ENCODE data around the gene SPATA25.
"Not testable (repeated sequence)": the region's sequence is repeated elsewhere in the genome, so short reads cannot be mapped to it uniquely, and the experiment has no call there.

The SPATA25 gene

DNA sequence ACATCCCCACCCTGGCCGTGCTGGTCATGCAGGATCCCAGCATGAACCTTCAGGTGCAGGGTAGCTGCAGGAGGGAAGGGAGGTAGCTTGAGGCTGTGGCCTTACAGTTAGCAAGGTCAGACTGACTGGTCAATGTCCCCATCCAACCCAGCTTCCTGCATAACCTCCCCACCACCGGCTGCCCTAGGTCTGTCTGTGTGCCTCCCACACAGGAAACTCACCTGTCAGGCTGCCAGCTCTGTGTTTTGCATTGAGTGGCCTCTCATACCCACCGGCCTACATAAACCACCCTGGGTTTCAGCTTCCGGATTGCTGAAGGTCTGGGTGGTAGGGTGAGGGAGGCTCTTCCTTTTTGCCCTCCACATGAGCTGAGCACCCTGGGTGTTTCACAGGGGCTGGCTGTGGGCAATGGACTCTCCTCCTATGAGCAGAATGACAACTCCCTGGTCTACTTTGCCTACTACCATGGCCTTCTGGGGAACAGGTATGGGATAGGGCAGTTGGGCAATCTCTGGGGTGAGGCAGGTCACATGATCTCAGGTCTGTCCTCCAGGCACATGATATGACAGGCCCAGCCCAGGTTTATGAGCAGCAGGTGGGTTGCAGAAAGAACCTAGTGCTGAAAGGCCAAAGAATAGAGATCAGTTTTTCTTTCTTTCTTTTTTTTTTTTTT lies 5.5 kb upstream of the SPATA25 start:
- no peak for DNase-seq

DNA sequence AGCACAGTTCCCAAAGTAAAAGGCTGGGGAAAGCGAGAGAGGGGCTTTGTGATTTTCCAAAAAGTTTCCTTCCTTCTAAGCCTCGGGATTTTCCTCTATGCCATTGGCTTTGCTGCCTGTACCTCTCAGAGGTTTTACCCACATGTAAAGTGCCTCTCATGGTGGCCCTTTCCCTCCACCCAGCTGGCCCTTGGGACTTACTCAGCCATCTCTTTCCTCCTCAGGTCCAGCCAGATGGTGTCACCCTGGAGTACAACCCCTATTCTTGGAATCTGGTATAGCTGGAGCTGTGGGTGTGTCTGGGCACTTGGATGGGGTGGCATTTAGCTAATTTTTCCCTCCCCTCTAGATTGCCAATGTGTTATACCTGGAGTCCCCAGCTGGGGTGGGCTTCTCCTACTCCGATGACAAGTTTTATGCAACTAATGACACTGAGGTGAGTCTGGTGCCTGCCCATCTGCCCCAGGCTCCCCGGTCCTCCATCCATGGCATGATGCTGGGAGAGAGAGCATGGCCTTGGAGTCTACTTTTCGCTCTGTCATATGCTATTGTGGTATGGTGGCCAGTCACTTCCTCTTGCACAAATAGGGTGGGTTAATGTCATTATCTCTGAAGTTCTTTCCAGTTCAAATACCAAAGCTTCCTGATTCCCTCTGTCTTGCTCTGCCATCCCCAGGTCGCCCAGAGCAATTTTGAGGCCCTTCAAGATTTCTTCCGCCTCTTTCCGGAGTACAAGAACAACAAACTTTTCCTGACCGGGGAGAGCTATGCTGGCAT lies 4.8 kb upstream of the SPATA25 start:
- no peak for DNase-seq

GRCh38 chr20:45890985-45891983 lies 3.9 kb upstream of the SPATA25 start, which contains the start of the genes CTSA and NEURL2:
CTSA (plus strand) TSS chr20:45891335; CDS start chr20:45891569, 234 bp downstream.
NEURL2 (minus strand) TSS chr20:45891208; CDS start chr20:45890991, 217 bp downstream.
- DNase-seq, result peak; percentile 50

GRCh38 chr20:45890077-45890984 lies 2.9 kb upstream of the SPATA25 start:
- no peak for DNase-seq

GRCh38 chr20:45888681-45889080 lies 1.3 kb upstream of the SPATA25 start:
- DNase-seq, result no peak

- DNase-seq, result no peak
Measured at GRCh38 chr20:45886590-45887345, 654 bp downstream of the SPATA25 start.

GRCh38 chr20:45883100-45883469 lies 4.3 kb downstream of the SPATA25 start:
- DNase-seq, result no peak

- no peak for DNase-seq
Measured at GRCh38 chr20:45882469-45883099, 4.8 kb downstream of the SPATA25 start.

DNA sequence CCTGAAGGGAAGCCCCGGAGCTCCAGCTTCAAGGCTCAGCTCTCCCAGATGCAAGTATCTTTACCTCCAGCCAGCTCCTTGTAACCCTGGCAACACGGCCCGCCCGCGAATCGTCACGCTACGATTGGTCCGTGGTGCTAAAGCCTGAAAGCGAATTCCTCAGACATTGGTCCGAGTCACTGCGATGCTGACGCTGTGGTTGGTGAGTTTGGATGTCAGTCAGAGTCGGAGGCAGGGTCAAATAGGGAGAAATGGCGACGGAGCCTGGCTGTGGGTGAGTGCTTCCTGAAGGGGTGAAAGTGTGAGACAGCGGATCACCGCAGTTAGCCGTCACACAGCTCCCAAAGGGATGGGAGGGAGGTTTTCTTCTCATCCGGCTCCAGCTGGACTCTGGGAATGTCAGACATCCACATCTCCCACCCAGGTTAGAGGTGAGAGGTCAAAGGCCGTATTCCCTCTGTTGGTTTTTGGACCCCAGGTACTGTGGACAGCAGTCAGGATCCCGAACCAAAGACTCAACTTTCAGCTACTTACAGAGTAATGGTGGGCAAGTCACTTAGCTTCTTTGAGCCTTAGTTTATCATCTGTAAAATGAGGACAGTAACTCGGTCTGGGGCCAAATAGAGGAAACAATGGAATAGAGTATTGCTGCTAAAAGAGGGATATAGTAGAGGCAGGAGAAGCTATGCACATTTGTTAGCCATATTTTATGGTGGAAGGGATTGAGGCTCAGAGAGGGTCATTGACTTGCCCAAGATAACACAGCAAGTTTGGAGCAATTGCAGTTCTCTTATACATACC lies 6.2 kb downstream of the SPATA25 start, which contains the start of gene ZSWIM1:
Gene ZSWIM1, plus strand, starts transcription at position 240 of the 801 bp plus-strand sequence. CDS start 1,366 bp downstream, outside the sequence.
- DNase-seq, result peak; percentile 96

DNA sequence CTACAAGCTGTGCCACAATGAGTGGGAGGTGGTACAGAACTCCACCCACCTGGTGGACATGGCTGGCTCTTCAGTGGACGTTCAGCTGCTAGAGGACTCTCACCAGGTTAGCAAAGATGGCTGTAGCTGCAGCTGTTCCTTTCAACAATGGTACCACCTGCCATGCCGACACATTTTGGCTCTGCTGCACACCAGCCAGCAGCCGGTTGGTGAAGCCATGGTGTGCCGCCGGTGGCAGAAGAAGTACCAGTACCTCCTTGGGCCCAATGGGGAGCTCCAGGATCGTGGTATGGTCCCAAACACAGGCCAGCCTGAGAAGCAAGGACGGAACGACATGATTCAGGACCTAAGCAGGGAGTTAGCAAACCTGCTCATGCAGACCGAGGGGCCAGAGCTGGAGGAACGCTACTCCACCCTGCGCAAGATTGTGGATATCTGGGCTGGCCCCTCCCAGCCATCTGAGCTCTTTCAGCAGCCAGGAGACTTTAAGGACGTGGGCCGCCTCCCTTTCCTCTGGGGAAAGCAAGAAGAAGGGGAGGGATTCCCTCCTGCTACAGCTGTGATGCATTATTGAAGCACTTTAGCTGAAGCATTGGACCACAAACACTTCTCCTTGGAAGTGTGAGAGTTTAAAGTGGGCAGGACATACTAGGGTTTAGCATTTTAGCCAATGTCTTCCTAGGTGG lies 9.2 kb downstream of the SPATA25 start:
- DNase-seq, result no peak

- no peak for DNase-seq
Measured at GRCh38 chr20:45874576-45874975, 12.8 kb downstream of the SPATA25 start.

DNA sequence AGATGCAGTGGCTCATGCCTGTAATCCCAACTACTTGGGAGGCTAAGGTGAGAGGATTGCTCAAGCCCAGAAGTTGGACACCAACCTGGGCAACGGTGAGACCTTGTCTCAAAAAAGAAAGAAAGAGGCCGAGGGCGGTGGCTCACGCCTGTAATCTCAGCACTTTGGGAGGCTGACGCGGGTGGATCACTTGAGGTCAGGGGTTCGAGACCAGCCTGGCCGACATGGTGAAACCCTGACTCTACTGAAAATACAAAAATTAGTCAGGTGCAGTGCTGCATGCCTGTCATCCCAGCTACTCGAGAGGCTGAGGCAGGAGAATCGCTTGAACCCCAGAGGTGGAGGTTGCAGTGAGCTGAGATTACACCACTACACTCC lies 13.3 kb downstream of the SPATA25 start:
- not testable (repeated sequence) for DNase-seq

DNA sequence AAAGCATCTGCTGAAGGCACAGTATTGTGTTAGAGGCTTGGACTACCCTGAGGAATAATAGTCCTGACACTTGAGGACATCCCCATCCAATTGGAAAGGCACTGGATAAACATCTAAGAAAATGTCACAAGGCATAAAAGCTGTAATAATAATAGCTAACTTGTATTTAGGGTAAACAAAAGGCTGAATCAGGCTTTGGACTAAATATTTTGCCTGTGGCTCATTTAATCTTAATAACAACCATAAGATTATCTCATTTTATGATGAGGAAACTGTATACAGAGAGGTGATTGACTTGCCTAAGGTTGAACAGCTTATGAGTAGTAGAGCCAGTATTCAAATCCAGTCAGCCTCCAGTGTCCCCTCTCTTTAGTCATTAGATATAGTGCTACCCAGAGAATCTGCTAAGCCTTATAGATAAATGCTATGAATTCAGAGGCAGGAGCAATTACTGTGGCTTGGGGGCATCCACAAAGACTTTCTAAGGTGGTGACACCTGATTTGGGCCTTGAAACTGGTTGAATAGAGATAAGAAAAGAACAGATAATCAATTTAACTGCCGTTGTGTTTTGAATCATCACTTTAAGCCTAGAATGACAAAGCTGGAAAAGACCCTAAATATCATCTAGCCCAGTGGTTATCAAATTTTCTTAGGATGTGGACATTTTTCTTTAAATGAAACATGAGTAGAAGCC lies 13.9 kb downstream of the SPATA25 start:
- DNase-seq, result no peak

DNA sequence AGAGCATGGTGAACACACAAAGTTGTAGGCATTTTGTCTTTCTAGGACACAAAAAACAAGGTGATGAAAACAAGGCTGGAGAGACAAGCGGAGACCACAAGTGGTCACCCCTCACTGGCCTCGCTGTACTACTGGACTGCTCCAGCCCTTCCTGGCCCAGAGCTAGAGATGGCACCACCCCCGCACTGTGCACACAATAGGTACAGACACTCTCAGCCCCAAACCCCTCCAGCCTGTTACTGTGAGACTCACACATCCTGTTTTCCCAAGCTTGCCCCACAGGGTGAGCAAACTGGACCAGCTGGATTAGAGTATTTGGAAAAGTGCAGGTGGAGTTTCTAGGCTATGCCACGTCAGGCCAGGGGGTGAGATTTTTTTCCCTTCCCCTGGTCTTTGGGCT lies 14.8 kb downstream of the SPATA25 start:
- no peak for DNase-seq

- no peak for DNase-seq
Measured at GRCh38 chr20:45867819-45868176, 19.6 kb downstream of the SPATA25 start.

DNA sequence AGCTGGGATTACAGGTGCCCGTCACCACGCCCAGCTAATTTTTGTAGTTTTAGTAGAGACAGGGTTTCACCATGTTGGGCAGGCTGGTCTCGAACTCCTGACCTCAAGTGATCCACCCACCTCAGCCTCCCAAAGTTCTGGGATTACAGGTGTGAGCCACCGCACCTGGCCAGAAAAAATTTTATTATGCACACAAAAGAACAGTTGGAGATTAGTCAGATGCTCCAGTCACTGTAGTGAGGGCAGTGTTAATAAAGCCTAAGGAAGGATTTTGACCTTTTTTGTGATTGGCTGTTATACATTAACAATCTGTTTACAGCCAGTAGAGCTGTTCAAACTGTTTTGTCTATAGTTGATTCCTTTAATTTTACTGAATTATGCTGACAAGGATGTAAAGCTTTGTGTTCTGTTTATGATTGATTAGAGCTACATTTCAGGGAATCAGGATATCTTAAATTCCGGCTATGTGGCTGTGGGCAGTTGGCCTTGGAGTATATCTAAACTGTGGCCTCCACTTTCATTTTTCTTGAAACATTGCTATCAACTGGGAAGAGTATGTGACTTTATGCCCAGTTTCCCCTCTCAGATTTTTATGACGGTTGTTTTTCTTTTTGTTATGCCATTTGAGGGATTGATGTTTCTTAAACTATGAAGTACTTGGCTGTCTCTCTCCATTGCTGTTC lies 20.1 kb downstream of the SPATA25 start:
- DNase-seq, result no peak

- DNase-seq, result no peak
Measured at GRCh38 chr20:45866454-45866853, 21.0 kb downstream of the SPATA25 start.

All from NCI-H1694 (cell line).